ENCODE data around the gene ACAD10.
"Not testable (repeated sequence)": the region's sequence is repeated elsewhere in the genome, so short reads cannot be mapped to it uniquely, and the experiment has no call there.

ACAD10 gene

GRCh38 chr12:111685811-111686573 lies at the start of gene ACAD10, which contains the start of gene BRAP:
Gene ACAD10 (plus strand): TSS chr12:111686053. CDS start chr12:111692710, 6,657 bp downstream.
Gene BRAP (minus strand): TSS chr12:111685956. CDS start chr12:111685792, 164 bp downstream.
- peak; percentile 92 for DNase-seq

DNA sequence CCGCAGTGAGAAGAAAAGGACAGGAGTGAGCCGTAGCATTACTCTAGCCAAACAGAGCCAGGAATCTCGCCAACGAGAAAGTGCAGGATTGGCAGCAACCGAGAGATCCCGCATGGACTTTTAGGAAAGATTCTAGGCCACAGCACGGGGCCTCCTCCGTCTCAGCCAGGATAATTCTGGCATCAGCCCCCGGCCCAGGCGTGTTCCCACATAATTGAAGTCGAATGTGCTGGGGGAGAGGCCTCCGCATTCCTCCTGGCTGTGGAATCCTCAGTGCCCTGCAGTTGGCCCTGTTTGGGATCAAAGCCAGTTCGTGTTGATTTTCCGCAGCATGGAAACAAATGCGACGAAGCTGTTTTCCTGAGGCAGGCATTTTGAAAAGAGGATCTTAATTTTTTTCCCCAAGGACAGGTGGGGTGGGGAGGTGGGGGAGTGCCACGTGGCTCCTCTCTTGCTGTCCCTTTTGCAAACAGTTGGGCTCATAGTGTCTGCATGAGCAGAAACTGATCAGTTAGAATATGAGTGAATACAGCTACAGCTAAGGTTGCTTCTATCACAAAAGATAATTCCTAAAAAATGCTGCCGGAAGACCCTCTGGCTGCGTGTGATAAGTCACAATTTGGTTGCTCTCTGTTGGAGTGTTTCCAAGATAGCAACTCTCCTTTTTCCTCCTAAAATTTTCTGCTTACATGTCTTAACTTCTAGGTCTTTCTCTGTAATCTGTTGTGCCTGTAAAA lies 49.5 kb upstream of the ACAD10 start:
- DNase-seq = no peak

GRCh38 chr12:111638556-111638955 lies 47.3 kb upstream of the ACAD10 start:
- no peak for DNase-seq

GRCh38 chr12:111640506-111640905 lies 45.3 kb upstream of the ACAD10 start:
- DNase-seq = no peak

DNA sequence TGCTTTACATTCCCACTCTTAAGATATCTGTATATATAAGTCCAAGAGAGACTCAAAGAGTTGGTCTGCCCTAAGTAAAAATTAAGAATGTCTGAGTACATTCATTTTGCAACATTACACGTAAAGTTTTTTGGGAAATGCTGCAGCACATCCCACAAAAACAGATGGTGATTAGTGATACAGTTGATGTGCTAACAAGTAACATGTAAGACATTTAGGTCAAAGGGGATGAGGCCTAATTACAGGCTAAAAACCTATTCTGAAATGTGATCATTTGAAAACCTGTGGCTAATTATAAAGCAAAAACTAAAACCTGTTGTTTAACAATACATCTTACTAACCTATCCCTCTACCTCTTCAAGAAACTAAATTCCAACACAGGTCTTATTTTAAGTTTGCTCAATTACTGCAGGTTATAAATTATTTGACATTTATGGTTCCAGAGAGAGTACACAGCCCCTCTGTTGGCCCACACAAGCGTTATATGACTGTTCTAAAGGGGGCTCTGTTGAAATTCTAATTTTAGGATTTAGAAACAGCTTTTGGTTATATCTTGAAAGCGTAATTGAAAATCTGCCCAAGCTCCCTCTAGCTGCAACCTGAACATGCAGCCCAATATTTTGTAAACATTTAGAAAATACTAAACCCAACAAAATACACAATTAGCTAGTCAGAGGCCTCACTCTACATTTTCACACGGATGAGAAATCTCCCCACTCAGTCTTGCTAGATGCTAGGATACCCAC lies 43.0 kb upstream of the ACAD10 start:
- DNase-seq = no peak

DNA sequence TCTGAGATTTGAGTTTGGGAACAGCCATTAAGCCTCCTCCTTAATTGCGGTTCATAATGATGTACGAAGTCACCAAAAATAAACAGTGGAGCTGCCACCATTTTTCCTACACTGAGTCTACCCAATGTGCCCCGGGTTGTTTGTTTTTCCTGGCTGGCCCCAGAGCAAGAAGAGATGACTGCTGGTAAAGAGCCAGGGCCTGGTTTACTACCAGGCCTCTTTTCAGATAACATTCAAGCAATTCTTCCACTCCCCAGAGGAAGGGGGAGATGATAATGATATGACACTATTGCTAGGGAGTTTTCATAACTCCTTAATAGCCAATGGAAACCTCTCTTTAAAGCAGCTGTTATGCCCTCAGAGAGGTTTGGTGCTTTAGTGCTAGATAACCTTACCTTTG lies 42.4 kb upstream of the ACAD10 start:
- no peak for DNase-seq

DNA sequence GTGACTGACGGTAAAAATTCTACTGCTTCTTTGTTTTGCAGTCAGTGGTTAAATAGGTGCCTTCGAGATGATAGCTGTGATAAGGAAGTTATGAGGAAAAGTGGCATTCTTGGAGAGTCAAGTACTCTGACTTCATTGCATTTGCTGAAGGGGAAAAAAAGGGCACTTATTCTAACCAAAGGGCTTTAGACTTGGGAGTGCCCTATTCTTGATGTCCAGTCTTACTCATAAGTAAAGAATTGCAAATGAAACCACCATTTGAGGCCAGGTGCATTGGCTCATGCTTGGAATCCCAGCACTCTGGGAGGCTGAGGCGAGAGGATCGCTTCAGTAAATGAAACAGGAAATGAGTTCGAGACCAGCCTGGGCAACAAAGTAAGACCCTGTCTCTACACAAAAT lies 40.4 kb upstream of the ACAD10 start:
- DNase-seq = peak; percentile 44

GRCh38 chr12:111650912-111651311 lies 34.9 kb upstream of the ACAD10 start:
- no peak for DNase-seq

DNA sequence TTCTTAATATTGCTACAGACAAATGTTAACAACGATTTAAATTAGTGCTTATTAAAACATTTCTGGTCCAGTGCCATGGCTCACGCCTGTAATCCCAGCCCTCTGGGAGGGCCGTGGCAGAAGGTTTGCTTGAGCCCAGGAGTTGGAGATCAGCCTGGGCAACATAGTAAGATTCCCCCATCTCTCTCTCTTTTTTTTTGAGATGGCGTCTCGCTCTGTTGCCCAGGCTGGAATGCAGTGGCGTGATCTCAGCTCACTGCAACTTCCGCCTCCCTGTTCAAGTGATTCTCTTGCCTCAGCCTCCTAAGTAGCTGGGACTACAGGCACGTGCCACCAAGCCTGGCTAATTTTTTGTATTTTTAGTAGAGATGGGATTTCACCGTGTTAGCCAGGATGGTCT lies 33.3 kb upstream of the ACAD10 start:
- DNase-seq = not testable (repeated sequence)

- DNase-seq = no peak
Measured at GRCh38 chr12:111653596-111653995, 32.3 kb upstream of the ACAD10 start.

GRCh38 chr12:111655356-111655755 lies 30.5 kb upstream of the ACAD10 start:
- DNase-seq = no peak

GRCh38 chr12:111656016-111656415 lies 29.8 kb upstream of the ACAD10 start:
- DNase-seq = no peak

DNA sequence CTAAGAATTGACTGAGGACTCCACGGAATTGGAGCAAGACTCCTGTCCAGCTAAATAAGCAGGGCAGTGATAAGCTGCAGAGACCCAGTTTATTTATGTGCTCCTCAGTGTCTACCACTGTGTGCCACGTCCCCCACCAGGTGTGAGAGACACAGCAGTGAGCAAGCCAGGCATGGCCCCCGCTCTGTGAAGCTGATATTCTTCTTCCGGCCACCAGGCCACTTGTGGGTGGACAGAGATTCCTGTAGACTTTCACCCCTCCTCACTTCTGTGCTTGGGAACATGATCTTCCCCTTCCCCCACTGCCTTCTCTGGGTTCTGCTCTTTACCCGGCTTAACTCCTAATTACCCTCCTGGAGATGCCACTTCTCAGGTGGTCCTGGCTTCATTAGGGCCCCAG lies 21.4 kb upstream of the ACAD10 start:
- DNase-seq = no peak

GRCh38 chr12:111664961-111665865 lies 20.6 kb upstream of the ACAD10 start:
- no peak for DNase-seq

- DNase-seq = no peak
Measured at GRCh38 chr12:111672822-111673381, 13.0 kb upstream of the ACAD10 start.

DNA sequence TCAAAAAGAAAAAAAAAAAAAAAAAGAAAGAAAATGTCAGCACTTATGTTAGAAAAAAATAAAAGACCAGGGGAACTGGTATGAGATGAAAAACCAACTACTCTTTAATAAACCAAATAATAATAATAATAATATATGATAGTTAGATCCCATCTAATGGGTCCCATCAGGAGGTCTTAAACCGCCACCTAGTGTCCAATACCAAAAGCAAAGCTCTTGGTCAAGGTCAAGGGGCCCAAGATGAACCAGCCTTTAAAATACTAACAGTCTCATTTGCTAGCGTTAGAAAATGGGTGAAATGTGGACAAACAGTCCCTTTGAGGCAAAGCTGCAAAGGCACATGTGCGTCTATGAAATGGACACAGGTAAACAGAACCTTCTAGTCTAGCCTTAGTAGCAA lies 12.3 kb upstream of the ACAD10 start:
- DNase-seq = no peak

GRCh38 chr12:111677186-111677585 lies 8.7 kb upstream of the ACAD10 start:
- DNase-seq = no peak

- DNase-seq = not testable (repeated sequence)
Measured at GRCh38 chr12:111684485-111685198, 1.2 kb upstream of the ACAD10 start.

DNA sequence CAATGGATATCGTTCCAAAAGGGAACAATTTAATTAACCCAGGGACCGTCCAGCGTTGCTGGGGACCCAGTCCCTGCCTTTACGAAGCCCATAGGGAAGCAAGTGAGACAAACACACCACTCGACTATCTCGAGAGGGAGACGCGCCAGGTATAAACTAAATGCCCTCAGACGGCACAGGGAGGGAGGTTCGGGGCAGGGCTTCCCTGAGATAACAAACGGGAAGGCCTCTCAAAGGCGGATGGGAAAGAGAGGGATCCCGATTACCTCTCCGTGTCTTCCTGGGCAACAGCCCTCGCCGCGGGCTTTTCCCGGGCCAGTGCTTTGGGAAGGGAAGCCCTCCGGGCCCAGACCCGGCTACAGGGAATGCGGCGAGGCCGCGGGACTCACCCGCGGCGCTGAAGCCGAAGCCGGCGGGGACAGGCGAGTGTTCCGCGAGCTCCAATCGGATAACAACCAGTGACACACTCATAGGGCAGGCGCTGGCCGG lies 487 bp upstream of the ACAD10 start:
- DNase-seq = no peak

GRCh38 chr12:111686574-111687105 lies 787 bp downstream of the ACAD10 start:
- no peak for DNase-seq

- DNase-seq = no peak
Measured at GRCh38 chr12:111687255-111687654, 1.4 kb downstream of the ACAD10 start.
